Ovary (tissue), 3 donors: Measurements from ENCODE around the gene CD300A.

Experiments used
- EP300 ChIP-seq: sonication (generic); formaldehyde crosslinking; IDR thresholded peaks from one replicate; pipeline ENCODE4 v1.6.1; 2017; ENCODE audit warnings: antibody characterized with exemption
- POLR2A ChIP-seq: fragments of 450-650 bp; IDR thresholded peaks from one replicate; pipeline ENCODE4 v1.6.1; 2017; ENCODE audit warnings: antibody characterized with exemption, mild to moderate bottlenecking, moderate library complexity
- TF ChIP-seq, protein P1 (sequence below), 3 donors: fragments of 450-650 bp in 2 of 3; fragments of 200-600 bp in 1 of 3; IDR thresholded peaks; one replicate each; pipeline versions ENCODE4 v1.5.1 to v1.8.0; 2016 to 2022; ENCODE audit warnings: antibody characterized with exemption in 3 of 3, mild to moderate bottlenecking in 1 of 3
- donor health status: DM: no; HTN: no; CAD: no.

DNA sequence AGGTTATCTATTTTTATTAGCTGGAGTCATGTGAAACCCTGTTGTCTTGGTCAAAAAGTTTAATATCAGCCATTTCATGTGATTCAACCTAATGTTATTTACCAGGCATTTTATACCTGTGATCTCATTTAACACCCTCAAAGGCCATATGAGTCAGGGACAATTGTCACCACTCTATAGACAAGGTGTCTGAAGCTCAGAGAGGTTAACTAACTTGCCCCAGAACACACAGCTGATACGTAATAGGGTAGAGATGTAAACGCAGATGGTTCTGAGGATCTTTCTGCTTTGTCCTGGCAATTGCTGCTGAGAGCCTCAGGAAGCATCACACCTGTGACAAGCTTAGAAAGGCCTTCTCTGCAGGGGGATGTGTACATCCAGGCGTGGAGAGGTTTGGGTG lies 4.9 kb downstream of the CD300A start:
- TF ChIP-seq, protein P1, sequence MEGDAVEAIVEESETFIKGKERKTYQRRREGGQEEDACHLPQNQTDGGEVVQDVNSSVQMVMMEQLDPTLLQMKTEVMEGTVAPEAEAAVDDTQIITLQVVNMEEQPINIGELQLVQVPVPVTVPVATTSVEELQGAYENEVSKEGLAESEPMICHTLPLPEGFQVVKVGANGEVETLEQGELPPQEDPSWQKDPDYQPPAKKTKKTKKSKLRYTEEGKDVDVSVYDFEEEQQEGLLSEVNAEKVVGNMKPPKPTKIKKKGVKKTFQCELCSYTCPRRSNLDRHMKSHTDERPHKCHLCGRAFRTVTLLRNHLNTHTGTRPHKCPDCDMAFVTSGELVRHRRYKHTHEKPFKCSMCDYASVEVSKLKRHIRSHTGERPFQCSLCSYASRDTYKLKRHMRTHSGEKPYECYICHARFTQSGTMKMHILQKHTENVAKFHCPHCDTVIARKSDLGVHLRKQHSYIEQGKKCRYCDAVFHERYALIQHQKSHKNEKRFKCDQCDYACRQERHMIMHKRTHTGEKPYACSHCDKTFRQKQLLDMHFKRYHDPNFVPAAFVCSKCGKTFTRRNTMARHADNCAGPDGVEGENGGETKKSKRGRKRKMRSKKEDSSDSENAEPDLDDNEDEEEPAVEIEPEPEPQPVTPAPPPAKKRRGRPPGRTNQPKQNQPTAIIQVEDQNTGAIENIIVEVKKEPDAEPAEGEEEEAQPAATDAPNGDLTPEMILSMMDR (IDR thresholded peaks at IDR 0.05) = no peak
- TF ChIP-seq POLR2A (no peak), EP300 (no peak)
